Stimulated activated CD8-positive, alpha-beta memory T cell treated with anti-CD3 and anti-CD28 coated beads, Interleukin-15, amount 100 ng/mL, for 24 hours (primary cell): ENCODE measurements around the gene PDCD4.
"Not testable (repeated sequence)": the region's sequence is repeated elsewhere in the genome, so short reads cannot be mapped to it uniquely, and the experiment has no call there.

Experiments used
- DNase-seq: peaks from one replicate; pipeline ENCODE4 v3.0.0-alpha.2; 2020; ENCODE audit warnings: low read depth

PDCD4 gene

DNA sequence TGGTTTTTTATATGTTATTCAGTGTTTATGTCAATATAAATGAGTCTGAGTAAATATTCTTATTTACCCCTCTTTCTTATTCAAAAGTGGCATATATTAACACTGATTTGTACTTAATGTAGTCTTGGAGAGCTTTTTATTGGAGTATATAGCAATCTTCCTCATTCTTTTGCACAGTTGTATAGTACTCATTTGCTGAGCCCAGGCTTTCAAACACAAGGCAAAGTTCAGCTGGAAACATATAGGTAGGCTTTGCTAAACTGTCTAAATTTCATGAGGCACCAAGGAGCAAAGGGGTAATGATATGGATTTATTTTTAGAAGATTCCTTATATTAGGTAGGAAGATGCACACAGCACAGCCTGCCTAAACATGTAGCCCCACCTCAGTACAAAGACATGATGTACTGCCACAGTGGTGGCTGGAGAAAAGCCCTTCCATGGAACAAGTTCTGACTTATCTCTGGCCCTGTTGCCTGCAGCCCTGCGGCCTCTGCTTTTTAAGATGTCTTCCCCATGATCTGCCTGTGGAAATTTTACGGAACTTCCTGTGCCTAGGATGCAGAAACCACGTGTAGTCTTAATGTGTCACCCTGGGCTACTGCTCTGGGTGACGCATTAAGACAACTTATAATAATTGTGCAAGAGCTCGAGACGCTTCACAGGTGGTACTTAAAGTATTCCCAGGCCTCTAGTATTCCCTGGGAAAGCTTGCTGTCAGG is 9.6 kb upstream of the PDCD4 start:
- no peak for DNase-seq

DNA sequence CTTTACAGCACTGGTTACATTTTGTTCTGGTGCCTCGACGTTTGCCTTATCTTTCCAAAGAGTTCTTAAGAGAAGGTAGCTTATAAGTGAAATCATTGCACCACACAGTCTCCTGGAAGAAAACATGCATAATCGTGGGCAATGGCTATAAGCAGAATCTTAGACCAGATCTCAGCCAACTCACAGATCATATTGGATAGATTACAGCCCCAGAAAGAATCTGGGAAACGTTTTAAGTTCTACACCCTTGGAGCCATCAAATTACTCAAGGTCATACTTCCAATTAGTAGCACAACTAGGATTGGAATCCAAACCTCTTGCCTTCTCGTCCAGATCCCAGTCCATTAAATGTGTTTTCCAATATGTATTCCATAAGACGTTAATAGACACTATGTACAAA is 8.8 kb upstream of the PDCD4 start:
- no peak for DNase-seq

DNA sequence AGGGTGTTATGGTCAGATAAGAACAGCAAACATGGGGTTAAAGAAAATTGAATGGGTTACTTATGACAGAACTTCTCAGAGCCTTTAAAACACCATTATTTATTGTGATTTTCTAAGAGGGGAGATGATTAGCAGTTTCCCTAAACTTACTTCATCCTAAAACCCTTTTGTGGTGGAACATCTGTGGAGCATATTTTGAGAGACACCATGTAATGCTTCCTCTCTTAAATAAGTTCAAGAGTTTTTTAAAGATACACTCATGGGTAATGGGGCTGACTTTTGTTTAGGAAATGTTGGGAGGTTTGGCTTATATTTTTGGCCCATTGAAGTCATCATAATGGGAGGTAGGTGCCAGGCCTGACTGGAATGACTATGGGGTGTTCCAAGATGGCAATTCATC is 8.4 kb upstream of the PDCD4 start:
- no peak for DNase-seq

DNA sequence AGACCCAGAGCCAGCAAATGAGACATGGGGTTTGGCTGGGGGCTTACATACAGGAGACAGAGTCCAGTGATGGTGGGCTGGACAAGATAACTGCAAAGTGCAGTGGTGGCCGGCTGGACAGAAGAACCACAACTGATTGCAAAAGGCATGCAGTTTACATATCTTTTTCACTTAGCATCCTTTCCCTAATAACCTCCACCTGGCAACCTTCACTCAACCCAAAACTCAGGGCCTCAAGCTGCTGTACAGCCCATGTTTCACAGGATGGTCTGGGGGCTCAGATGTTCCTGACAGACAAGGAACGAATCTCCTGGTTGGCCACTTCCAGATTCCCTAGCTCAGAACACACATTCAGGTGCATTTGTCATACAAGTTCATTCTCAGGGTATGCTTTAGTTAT is 7.8 kb upstream of the PDCD4 start:
- no peak for DNase-seq

DNA sequence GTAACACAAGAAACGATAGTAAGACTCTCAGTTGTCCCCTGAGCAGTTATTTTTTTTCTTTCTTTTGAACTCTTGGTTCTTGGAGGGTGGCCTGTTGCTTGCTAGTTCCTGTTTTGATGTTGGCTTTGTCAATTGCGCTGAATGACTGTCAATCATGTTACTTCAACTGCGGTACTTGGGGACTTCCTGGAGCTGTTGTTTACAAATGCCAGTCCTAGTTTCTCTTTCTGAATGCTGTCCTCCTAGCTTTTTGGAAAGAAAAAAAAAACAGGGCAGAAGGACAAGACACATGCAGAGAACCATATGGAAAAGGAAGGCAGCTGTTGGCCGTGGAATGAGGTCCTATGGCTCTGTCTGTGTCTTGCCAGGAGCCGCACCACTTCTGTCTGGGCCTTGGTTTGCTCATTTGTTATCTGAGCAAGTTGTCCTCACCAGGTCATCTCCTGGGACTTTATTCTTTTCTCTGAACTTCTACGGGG is 7.0 kb upstream of the PDCD4 start:
- DNase-seq = no peak

DNA sequence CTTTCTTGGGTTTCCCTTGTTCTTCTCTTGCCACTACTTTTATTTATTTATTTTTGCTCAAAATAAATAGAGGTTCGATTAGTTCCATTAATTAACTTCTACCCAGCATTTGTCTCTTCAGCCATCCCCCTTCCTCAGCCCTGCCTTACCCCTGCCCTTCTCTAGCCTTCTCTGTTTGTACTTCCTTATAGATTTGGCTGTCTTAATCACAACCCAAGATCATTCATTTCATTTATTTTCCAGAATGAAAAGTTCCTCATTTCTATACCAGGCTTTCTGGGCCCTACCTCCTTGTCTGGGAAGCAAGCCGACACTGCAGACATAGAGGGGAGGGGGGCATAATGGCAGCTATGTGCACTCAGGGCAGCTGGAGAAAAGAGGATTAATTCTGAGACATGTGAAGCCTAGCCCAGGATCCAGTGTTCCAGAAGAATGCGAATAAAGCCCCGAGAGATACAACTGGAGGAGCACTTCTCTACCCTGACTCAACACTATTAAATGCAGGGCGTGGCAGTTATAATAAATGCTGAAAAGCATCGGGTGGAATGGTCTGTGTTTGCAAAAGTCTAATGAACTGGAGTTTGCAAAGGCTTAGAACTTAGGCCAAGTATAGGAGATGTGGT is 6.4 kb upstream of the PDCD4 start:
- no peak for DNase-seq

DNA sequence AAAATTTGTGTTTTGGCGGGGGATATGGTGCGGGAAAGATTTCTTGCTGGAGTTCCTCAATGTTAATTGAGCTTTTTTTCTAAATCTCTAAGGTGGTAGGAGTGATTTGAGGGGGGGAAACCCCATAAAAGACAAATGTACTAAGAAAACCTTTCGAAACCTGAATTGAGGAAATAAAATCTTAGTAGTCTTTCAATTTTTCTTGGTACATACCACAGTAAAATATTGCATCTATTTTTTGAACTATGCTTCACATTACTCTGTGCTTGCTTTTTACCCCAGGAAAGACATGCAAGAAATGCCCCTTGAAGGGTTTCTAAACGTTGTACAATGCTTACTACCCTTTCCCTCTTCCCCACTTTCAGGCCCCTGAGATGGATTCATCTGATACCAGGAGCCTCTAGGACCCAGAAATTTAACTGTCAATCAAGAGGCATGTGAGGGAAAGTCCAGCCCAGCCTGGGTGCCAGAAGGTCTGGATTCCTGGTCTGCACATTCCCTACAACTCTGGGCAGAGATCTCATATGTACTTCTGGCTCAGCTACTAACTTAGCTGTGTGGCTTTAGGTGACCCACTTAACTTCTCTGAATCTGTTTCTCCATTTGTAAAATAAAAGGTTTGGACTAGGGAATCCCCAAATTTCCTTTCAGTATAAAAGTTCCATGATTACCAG is 5.8 kb upstream of the PDCD4 start:
- no peak for DNase-seq

DNA sequence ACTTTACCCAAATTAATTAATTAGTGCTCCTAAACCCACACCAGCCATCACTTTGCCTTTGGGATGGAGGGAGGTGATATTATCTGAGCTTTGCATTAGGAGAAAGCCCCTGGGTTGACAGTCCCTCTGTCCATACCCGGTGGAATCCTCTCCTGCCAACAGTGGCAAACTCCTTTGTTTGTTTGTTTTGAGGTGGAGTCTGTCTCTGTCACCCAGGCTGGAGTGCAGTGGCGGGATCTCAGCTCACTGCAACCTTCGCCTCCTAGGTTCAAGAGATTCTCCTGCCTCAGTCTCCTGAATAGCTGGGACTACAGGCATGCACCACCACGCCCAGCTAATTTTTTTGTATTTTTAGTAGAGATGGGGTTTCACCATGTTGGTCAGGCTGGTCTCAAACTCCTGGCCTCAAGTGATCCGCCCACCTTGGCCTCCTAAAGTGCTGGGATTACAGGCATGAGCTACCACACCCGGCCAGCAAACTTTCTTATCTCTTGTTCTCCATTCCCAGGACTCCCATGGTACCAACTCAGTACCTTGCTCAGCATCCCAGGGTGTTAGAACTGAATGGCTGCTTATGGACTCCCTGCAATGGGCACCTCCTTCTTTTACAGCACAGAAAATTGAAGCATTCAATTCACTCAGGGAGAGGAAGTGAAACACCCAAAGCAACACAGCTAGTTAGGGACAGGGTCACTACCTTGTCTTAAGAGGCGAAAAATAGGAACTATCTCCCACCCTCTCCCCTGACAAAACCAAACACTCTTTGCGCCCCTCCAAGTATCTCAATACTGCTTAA is 4.5 kb upstream of the PDCD4 start:
- DNase-seq = not testable (repeated sequence)

DNA sequence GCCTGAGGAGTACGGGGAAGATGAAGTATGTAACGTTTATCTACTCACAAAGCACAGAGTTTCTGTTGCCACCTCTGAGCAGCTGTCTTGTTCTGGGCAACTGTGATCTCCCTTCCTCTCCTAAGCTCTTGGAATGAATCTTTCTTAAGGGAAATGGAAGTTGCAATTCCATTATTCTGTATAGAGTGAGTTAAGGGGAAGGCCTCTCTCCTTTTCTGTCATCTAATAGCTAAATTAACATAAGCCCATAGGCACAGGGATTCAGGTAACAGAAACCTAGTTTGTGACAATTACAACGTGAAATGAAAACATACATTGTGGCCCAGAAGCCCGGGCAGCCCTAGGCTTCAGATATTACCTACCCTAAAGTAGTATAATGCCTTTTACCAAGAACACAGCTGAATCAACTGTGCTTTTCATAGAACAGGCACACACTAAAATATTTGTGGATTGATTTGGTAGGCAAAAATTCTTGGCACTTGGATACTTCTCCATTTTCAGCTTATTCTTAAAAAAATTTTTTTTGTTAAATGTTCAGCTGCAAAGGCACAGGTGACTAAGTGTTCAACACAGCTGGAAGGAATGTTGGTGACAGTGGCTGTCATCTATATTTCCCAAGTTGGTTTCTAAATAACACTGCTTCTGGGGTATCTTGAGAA is 3.8 kb upstream of the PDCD4 start:
- no peak for DNase-seq

DNA sequence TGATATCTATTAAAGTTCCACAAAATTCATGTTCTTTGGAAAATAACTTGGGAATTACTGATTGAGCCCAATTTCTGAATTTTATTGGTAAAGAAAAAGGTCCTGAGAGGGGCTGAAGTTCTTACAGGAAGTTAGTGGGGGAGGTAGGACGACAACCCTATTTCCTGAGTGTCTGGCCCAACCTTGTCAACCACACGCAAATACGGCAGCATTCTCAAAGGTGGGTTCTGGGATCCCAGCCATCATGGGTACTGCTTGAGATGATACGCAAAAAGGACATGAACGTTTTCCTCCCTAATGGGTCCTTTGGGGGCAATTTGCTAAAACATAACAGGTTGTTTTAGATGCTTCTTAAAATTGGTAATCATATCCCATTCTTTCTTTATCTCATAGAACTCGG is 2.7 kb upstream of the PDCD4 start:
- no peak for DNase-seq

DNA sequence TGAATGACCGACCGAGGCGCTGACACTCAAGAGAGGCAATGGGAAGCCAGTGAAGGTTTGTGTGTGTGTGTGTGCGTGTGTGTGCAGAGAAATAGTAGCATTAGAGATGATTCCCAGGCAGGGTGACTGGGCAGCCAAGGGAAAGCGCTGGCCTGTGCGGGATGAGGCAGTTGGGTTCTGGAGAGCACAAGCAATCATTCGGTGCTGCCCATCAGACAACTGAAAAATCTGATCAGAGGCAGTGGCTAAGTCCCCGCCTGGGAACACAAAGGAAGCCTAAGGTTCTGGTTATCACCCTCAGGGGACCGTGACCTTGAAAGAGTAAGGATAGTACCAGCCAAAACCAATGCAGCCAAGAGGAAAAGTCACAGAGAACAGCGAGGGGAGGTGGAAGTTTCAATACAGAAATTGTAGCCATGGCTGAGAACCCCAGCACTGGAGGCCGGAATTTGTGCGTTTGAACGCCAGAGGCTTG is 868 bp upstream of the PDCD4 start:
- DNase-seq = no peak

DNA sequence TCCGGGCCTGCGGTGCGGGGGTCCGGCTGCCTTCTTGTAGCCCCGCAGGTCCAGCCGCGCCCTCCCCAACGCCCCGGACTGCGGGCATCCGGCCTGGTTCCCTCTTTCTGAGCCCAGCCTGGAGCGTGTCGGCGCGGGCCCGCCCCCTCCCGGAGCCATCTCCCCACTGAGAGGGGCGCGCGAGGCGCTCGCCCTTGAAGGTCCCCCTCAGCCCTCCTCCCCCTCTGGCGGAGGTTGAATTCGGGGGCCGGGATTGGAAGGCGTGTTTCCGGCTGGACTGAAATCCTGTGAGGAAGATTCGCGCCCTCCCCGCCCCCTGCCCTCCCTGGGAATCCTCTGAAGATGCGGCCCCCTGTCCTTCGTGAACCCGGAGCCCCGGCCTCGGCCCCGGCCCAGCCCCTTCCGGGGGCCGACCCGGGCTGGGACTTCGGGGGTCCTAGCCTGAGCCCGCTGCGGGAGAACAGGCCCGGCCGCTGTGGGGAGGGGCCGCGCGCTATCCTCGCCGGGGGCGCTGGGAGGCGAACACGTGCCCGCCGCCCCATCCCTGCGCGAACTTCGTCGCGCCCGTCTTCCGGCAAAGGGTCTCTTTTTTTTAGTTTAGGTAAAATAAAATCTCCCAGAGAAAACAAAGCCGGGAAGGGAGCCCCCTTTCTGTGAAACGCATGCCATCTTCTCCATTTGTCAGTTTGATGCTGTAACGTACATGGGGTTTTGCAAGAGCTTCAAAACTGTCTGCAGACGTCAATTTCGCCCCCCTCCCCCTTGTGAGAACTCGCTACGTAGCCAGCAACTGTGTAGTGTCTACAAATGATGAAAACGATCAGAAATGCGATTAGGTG is 636 bp downstream of the PDCD4 start:
- DNase-seq = no peak

DNA sequence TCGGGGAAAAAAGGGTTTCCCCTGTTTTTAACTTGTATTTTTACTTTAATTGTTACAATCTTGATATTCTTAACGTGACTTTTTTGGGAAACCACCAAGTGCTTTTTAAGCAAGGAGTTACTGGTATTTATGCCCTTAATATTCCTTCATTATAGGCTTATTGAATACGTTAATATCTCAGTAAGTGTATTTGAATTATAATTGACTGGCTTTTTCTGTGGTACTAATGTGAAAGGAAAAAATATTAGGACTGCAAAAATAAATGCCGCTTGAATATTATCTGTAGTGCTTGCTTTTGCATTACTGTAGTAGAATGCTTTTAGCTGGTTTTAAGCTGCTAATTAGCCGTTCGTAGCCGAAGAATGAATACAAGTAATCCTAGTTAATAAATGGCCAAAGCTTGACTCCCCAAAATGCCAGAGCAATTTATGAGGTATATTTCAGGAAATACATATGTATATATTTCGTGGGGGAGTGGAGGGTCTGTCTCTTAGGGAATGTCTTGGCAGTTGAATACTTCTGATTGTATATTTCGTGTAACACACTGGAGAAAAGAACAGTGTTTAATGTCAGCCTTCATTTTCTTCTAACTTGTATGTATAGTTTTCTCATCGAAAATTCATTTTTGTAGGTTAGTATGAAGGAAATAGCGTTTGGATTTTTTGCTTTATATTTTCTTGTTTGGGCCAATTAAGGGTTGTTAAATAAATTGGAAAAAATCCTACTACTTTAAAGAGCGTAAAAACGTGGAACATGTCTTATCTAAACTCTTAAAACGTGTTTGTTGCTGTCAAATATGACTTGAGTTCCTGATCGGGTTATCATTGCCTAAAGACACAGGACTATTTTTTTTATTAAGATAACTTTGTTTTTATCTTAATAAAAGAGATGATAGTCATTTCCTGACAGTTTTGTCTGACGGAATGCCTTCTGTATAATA is 1.5 kb downstream of the PDCD4 start:
- no peak for DNase-seq

DNA sequence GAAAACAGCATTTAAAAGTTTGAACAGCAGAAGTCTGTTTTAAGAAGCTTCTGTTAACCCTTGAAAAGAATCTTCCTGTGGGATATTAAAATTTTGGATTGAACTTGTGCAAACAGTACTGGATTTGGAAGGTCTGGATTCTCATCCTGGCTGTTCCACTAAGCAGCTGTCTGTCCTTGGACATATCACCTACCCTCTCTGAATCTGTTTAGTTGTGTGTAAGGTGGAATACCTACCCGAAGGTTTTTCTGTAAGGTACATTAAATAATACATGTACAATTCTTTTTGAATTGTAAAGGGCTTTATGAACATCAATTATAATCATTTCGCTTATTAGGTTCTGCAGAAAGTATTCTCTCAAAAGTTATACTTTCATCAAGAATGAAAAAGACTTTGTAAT is 2.2 kb downstream of the PDCD4 start:
- no peak for DNase-seq

DNA sequence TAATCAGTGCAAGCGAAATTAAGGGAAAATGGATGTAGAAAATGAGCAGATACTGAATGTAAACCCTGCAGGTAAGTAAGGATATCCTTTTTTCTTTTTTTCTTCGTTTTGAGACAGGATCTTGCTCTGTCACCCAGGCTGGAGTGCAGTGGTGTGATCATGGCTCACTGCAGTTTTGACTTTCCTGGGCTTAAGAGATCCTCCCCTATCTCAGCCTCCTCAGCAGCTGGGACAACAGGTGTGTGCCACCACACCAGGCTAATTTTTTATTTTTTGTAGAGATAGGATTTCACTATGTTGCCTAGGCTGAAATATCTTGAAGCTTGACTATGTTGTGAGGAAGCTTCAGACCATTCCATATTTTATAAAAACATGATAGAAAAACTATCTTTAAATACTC is 4.3 kb downstream of the PDCD4 start:
- DNase-seq = no peak

DNA sequence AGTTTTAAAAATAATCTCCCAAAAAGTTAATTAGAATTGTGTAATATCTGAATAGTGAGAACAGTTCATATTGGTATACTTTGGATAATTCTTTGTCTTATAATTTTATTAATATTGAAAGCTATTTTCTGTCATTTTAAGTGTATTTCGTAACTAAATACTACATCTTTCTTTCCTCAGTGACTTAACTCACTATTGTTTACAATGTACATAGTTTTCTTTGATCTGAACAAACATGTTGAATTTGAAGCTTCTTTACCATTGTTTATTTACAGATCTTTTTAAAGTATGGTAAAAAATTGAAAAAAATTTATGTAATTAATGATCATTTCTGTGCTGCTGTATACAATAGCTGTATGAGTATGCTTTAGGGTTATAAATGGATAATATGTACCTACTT is 5.1 kb downstream of the PDCD4 start:
- no peak for DNase-seq

DNA sequence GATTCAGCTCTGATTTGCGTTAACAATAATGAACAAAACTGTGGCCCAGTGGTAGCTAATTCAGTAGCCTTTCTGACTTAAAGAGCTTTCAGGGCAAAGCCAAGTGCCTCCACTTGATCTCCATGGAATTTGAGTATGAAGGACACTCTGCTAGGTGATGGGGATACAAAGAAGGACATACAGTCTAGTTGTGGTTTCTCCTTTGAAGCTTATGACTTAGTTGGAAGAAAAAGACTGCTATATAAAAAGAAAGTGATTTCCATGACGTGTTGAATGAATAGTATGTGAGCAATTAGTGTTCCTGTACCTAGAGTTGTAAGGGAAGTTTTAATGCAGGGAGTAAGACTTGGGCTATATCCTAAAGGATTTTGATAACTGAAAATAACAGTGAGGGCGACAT is 8.3 kb downstream of the PDCD4 start:
- DNase-seq = no peak

DNA sequence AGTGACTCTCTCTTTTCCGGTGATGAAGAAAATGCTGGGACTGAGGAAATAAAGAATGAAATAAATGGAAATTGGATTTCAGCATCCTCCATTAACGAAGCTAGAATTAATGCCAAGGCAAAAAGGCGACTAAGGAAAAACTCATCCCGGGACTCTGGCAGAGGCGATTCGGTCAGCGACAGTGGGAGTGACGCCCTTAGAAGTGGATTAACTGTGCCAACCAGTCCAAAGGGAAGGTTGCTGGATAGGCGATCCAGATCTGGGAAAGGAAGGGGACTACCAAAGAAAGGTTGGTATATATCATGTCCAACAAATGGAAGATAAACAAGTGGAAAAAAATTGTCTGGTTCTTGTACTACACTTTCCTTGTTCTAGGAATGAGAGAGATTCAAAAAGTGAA is 9.5 kb downstream of the PDCD4 start:
- no peak for DNase-seq

DNA sequence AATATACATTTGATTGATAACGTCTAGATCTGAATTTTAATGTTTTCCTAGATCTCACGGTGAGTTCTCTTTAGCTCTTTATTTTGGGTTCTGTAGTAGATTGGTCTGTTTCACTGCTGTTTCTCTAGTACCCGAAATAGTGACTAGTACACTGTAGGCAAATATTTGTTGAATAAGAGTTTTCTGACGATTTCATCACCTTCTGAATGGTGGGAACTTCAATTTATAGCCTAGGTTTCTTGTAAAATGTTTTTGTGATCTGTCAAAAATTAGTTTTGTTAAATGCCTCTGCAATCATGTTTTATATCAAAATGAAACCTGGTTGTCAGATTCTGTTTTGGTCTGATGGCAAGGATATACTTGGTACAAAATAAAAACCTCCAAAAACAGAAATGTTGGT is 10.2 kb downstream of the PDCD4 start:
- DNase-seq = no peak

DNA sequence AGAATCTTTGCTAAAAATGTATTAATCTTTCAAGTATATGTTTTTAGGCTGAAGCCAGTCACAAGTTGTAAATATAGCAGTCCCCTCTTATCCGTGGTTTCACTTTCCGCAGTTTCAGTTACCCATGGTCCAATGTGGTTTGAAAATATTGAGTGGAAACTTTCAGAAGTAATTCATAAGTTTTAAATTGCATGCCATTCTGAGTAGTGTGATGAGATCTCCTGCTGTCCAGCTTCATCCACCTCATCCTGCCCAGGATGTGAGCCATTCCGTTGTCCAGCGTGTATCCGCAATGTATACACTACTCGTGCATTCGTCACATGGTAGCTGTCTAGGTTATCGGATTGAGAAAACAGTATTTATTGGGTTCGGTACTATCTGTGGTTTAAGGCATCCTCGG is 12.2 kb downstream of the PDCD4 start:
- no peak for DNase-seq
